EH (cell line): ENCODE results near the gene JAK3.

Experiments
- DNase-seq: peaks from one replicate; pipeline ENCODE4 v3.0.0-alpha.2; 2015; ENCODE audit warnings: low read depth

JAK3 gene

GRCh38 chr19:17865364-17866311, 17.9 kb upstream of the JAK3 start:
- DNase-seq, result peak; percentile 32

GRCh38 chr19:17863520-17864182, 15.9 kb upstream of the JAK3 start:
- no peak for DNase-seq

- DNase-seq, result no peak
Measured at GRCh38 chr19:17862711-17863519, 15.1 kb upstream of the JAK3 start.

GRCh38 chr19:17861542-17862402, 14.0 kb upstream of the JAK3 start:
- no peak for DNase-seq

- peak; percentile 33 for DNase-seq
Measured at GRCh38 chr19:17860993-17861360, 13.2 kb upstream of the JAK3 start.

GRCh38 chr19:17860331-17860992, 12.7 kb upstream of the JAK3 start:
- DNase-seq, result no peak

GRCh38 chr19:17859533-17860330, 11.9 kb upstream of the JAK3 start, which contains the start of gene RPL18A:
TSS of gene RPL18A (plus strand) at chr19:17859910. CDS start at chr19:17859957, 47 bp downstream.
- peak; percentile 100 for DNase-seq

GRCh38 chr19:17855280-17856152, 7.7 kb upstream of the JAK3 start:
- DNase-seq, result peak; percentile 72

GRCh38 chr19:17854061-17854460, 6.3 kb upstream of the JAK3 start:
- no peak for DNase-seq

- no peak for DNase-seq
Measured at GRCh38 chr19:17848595-17849292, 962 bp upstream of the JAK3 start.

- no peak for DNase-seq
Measured at GRCh38 chr19:17846146-17846545, 1.6 kb downstream of the JAK3 start.

GRCh38 chr19:17843908-17844490, 3.8 kb downstream of the JAK3 start:
- no peak for DNase-seq

GRCh38 chr19:17843292-17843827, 4.4 kb downstream of the JAK3 start:
- no peak for DNase-seq

GRCh38 chr19:17842663-17843291, 5.0 kb downstream of the JAK3 start:
- no peak for DNase-seq

GRCh38 chr19:17841810-17842662, 5.7 kb downstream of the JAK3 start:
- DNase-seq, result peak; percentile 76

GRCh38 chr19:17841371-17841809, 6.4 kb downstream of the JAK3 start:
- DNase-seq, result no peak
